ENCODE measurements around the gene BBS1. TPM values are rescaled to one million over a fixed set of nuclear protein-coding genes. Genes with fewer than 3 reads are reported as not detected.

BBS1 gene
- total RNA-seq, 1 experiment from 2014 or later, result 47.1 TPM

- no peaks in the 10 kb centered on the region for H3K9me3 ChIP-seq
- no TSS peak for BruUV-seq (replicated peaks)
- no peaks in the 10 kb centered on the region for H3K4me1 Mint-ChIP-seq (ENCODE audit: low read depth, unreplicated experiment)
- CTCF ChIA-PET, result no interaction called here
- no peak for TF ChIP-seq CTCF (IDR thresholded peaks at IDR 0.05; ENCODE audit: insufficient read depth in 1 of 2, low read depth in 1 of 2, low read length in 1 of 2, severe bottlenecking in 1 of 2, unreplicated experiment in 1 of 2)
- H3K9me3 Mint-ChIP-seq (ENCODE audit: unreplicated experiment), result no peaks in the 10 kb centered on the region
- no peaks in the 10 kb centered on the region for H3K27me3 ChIP-seq (replicated peaks; ENCODE audit: control insufficient read depth, insufficient read depth, low read length)
- H3K27ac Mint-ChIP-seq (ENCODE audit: unreplicated experiment), result no peak overlapping the region
- H3K4me3 Mint-ChIP-seq (ENCODE audit: unreplicated experiment), result no peak overlapping the region
- H3K4me1 ChIP-seq, result no peaks in the 10 kb centered on the region
- no peak for DNase-seq
- intact Hi-C loops (cut with micrococcal nuclease; ENCODE audit: unreplicated experiment), result no loop called here
- no peaks in the 10 kb centered on the region for H3K36me3 ChIP-seq (ENCODE audit: control insufficient read depth, insufficient read depth, low read length)
- H3K27me3 Mint-ChIP-seq (ENCODE audit: insufficient read depth, unreplicated experiment), result no peaks in the 10 kb centered on the region
- no peak overlapping the region for H3K4me3 ChIP-seq (ENCODE audit: low read depth, low read length)
- POLR2A ChIA-PET, result no interaction called here
- no peaks in the 10 kb centered on the region for H3K36me3 Mint-ChIP-seq (ENCODE audit: insufficient read depth, unreplicated experiment)
Observed at GRCh38 chr11:66564984-66565383, 54.5 kb downstream of the BBS1 start.

- intact Hi-C loops (cut with micrococcal nuclease; ENCODE audit: unreplicated experiment), result no loop called here
- DNase-seq, result no peak
- CTCF ChIA-PET, result no interaction called here
- H3K36me3 Mint-ChIP-seq (ENCODE audit: insufficient read depth, unreplicated experiment), result no peaks in the 10 kb centered on the region
- H3K4me3 ChIP-seq (ENCODE audit: low read depth, low read length), result no peak overlapping the region
- POLR2A ChIA-PET, result no interaction called here
- H3K27me3 Mint-ChIP-seq (ENCODE audit: insufficient read depth, unreplicated experiment), result no peaks in the 10 kb centered on the region
- H3K4me1 Mint-ChIP-seq (ENCODE audit: low read depth, unreplicated experiment), result no peaks in the 10 kb centered on the region
- H3K27ac Mint-ChIP-seq (ENCODE audit: unreplicated experiment), result no peak overlapping the region
- no TSS peak for BruUV-seq (replicated peaks)
- H3K36me3 ChIP-seq (ENCODE audit: control insufficient read depth, insufficient read depth, low read length), result no peaks in the 10 kb centered on the region
- no peaks in the 10 kb centered on the region for H3K27me3 ChIP-seq (replicated peaks; ENCODE audit: control insufficient read depth, insufficient read depth, low read length)
- no peaks in the 10 kb centered on the region for H3K9me3 ChIP-seq
- H3K9me3 Mint-ChIP-seq (ENCODE audit: unreplicated experiment), result no peaks in the 10 kb centered on the region
- TF ChIP-seq CTCF (IDR thresholded peaks at IDR 0.05; ENCODE audit: insufficient read depth in 1 of 2, low read depth in 1 of 2, low read length in 1 of 2, severe bottlenecking in 1 of 2, unreplicated experiment in 1 of 2), result no peak
- no peak overlapping the region for H3K4me3 Mint-ChIP-seq (ENCODE audit: unreplicated experiment)
- no peaks in the 10 kb centered on the region for H3K4me1 ChIP-seq
Observed at GRCh38 chr11:66566221-66566620, 55.8 kb downstream of the BBS1 start.

DNA sequence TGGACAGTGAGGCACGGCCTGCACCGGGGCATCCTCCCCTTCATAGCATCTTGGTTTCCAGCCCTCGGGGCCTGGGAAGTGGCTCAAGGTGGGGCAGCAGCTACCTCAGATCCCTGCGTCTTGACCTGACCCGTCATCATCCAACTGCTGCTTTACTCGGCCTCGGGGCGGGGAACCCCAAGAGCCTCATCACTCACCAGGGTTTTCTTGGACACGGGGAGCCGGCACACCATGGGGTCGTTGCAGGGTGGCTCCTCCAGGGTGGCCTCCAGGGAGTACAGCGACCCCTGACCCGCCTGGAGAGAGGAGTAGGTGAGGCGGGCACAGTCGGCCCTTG is 57.3 kb downstream of the BBS1 start:
- Histone ChIP-seq H3K9me3 (no peaks in the 10 kb centered on the region), H3K4me1 (no peaks in the 10 kb centered on the region), H3K27me3 (replicated peaks; ENCODE audit: control insufficient read depth, insufficient read depth, low read length) (no peaks in the 10 kb centered on the region), H3K4me3 (ENCODE audit: low read depth, low read length) (no peak overlapping the region), H3K36me3 (ENCODE audit: control insufficient read depth, insufficient read depth, low read length) (no peaks in the 10 kb centered on the region)
- Mint-ChIP-seq H3K4me3 (ENCODE audit: unreplicated experiment) (no peak overlapping the region), H3K27ac (ENCODE audit: unreplicated experiment) (no peak overlapping the region), H3K36me3 (ENCODE audit: insufficient read depth, unreplicated experiment) (no peaks in the 10 kb centered on the region), H3K9me3 (ENCODE audit: unreplicated experiment) (no peaks in the 10 kb centered on the region), H3K27me3 (ENCODE audit: insufficient read depth, unreplicated experiment) (no peaks in the 10 kb centered on the region), H3K4me1 (ENCODE audit: low read depth, unreplicated experiment) (no peaks in the 10 kb centered on the region)
- POLR2A ChIA-PET, result interaction anchor here (0.5 kb wide), 1 partner anchor 307 kb away, joined by 8 read pairs; no protein-coding TSS in a partner anchor
- BruUV-seq (replicated peaks), result no TSS peak
- CTCF ChIA-PET, result no interaction called here
- TF ChIP-seq CTCF (IDR thresholded peaks at IDR 0.05; ENCODE audit: insufficient read depth in 1 of 2, low read depth in 1 of 2, low read length in 1 of 2, severe bottlenecking in 1 of 2, unreplicated experiment in 1 of 2), result no peak
- no peak for DNase-seq
- intact Hi-C loops (cut with micrococcal nuclease; ENCODE audit: unreplicated experiment), result no loop called here

Measured in Caco-2 (cell line).